Panc1 (cell line): Measurements from ENCODE around the gene PPFIA4. TPM values are rescaled to one million over a fixed set of nuclear protein-coding genes. Genes with fewer than 3 reads are reported as not detected.

ENCODE experiments used
- ATAC-seq: fragments of 200-7000 bp; cut with Tn5 transposase; 2 replicates; pipeline ENCODE4 v1.9.1; 2020; ENCODE audit warnings: mild to moderate bottlenecking, moderate library complexity
- BruUV-seq: library from RNA; stranded (reverse); fragments of 400-500 nt; replicated peaks from 2 replicates; lab custom pipeline; 2021; lab: Mats Ljungman, UMichigan
- CTCF ChIA-PET: fragments of 300-600 bp; sonication (Branson Sonifier 250); formaldehyde crosslinking; loops from one replicate; lab custom pipeline; 2022; ENCODE audit warnings: antibody characterized with exemption; lab: Charles Lee
- POLR2A ChIA-PET: fragments of 300-600 bp; sonication (Branson Sonifier 250); formaldehyde crosslinking; loops from one replicate; lab custom pipeline; 2022; ENCODE audit warnings: antibody characterized with exemption; lab: Charles Lee
- DNase-seq: peaks from one replicate; pipeline ENCODE4 v3.0.0-alpha.2; 2010; ENCODE audit warnings: low read depth, low spot score
- H3K27ac ChIP-seq: 2 replicates; pipeline ENCODE4 v1.5.1; 2011; ENCODE audit warnings: mild to moderate bottlenecking, low read length, inconsistent platforms
- H3K27me3 ChIP-seq: fragments of 200-500 bp; sonication (Bioruptor generic); 2 replicates; pipeline ENCODE4 v1.6.0; 2014; ENCODE audit warnings: low read length, inconsistent platforms; ENCODE audit not compliant: control insufficient read depth, insufficient read depth
- H3K36me3 ChIP-seq: fragments of 200-500 bp; sonication (Bioruptor generic); 2 replicates; pipeline ENCODE4 v1.5.1; 2014; ENCODE audit warnings: inconsistent platforms, mild to moderate bottlenecking, low read length, moderate library complexity; ENCODE audit not compliant: control insufficient read depth, insufficient read depth
- H3K4me1 ChIP-seq: 2 replicates; pipeline ENCODE4 v1.5.1; 2011; ENCODE audit warnings: inconsistent platforms, mild to moderate bottlenecking, low read length, moderate library complexity; ENCODE audit not compliant: control insufficient read depth, insufficient read depth
- H3K4me3 ChIP-seq, 2 experiments: 2 replicates each; pipeline ENCODE4 v1.5.1; 2011 to 2012; ENCODE audit warnings: low read depth in 2 of 2, low read length in 2 of 2, mild to moderate bottlenecking in 2 of 2, inconsistent platforms in 1 of 2, moderate library complexity in 1 of 2
- H3K9me3 ChIP-seq: fragments of 200-500 bp; sonication (Bioruptor generic); 2 replicates; pipeline ENCODE4 v1.5.1; 2014; ENCODE audit warnings: low read depth, mild to moderate bottlenecking, inconsistent platforms, low read length, moderate library complexity; ENCODE audit not compliant: control insufficient read depth, insufficient read depth
- CTCF ChIP-seq: fragments of 450-650 bp; IDR thresholded peaks from 2 replicates; pipeline ENCODE4 v1.5.1; 2017; ENCODE audit warnings: mild to moderate bottlenecking
- POLR2AphosphoS5 ChIP-seq: IDR thresholded peaks from 2 replicates; pipeline ENCODE4 v1.6.1; 2012; ENCODE audit warnings: mild to moderate bottlenecking, low read depth, low read length, moderate library complexity
- REST ChIP-seq, 2 experiments: IDR thresholded peaks; 2 replicates each; pipeline ENCODE4 v1.6.1; 2011 to 2012; ENCODE audit warnings: low read depth in 2 of 2, control low read depth in 1 of 2, low read length in 1 of 2, mild to moderate bottlenecking in 1 of 2, moderate library complexity in 1 of 2; ENCODE audit not compliant: insufficient read depth in 1 of 2
- SIN3A ChIP-seq: IDR thresholded peaks from 2 replicates; pipeline ENCODE4 v1.6.1; 2012; ENCODE audit warnings: low read depth, mild to moderate bottlenecking, low read length, moderate library complexity, borderline replicate concordance; ENCODE audit not compliant: insufficient read depth
- TCF7L2 ChIP-seq: IDR thresholded peaks from 2 replicates; pipeline ENCODE4 v1.6.1; 2011; ENCODE audit warnings: mild to moderate bottlenecking, low read depth, low read length, inconsistent platforms
- in situ Hi-C: cut with HindIII; loops from 2 replicates; pipeline ENCODE4 v1.10.0; 2016; ENCODE audit warnings: low sequenced_read_pairs, low pct_unique_long_range_greater_than_20kb
- intact Hi-C: fragments of 100-400 bp; cut with micrococcal nuclease; formaldehyde crosslinking; loops from one replicate; pipeline ENCODE4 v1.10.0; 2022; ENCODE audit not compliant: unreplicated experiment
- total RNA-seq: library from RNA; stranded (reverse); gene quantifications from one replicate; pipeline ENCODE4 v1.2.1, GENCODE V29; 2021; ENCODE audit not compliant: unreplicated experiment

The PPFIA4 gene
- total RNA-seq, 1 experiment from 2014 or later: 1.9 TPM

GRCh38 chr1:203090421-203091198 is 64.3 kb downstream of the PPFIA4 start:
- DNase-seq (no peak), ATAC-seq (no peak)
- Histone ChIP-seq H3K27ac (no peak overlapping the region), H3K9me3 (peaks cover 8% of the 10 kb centered on the region), H3K4me3 (no peak overlapping the region), H3K4me1 (no peaks in the 10 kb centered on the region), H3K36me3 (no peaks in the 10 kb centered on the region), H3K27me3 (peaks cover 2% of the 10 kb centered on the region; the same call in 1 of the 2 replicates)
- no TSS peak for BruUV-seq
- POLR2A ChIA-PET: interaction anchor here (0.7 kb wide), 1 partner anchor 623 kb away, joined by 8 read pairs; no protein-coding TSS in a partner anchor
- intact Hi-C loops (no loop called here), in situ Hi-C loops (no loop called here)
- no peak for TF ChIP-seq POLR2AphosphoS5
- no peak for TF ChIP-seq CTCF
- no peak for TF ChIP-seq TCF7L2
- no peak for TF ChIP-seq SIN3A
- no peak for TF ChIP-seq REST (IDR thresholded peaks at IDR 0.05; ENCODE audit: insufficient read depth in 1 of 2, low read depth in 2 of 2, low read length in 1 of 2)
- CTCF ChIA-PET: interaction anchor here (0.6 kb wide), 1 partner anchor 124 kb away, joined by 5 read pairs; no protein-coding TSS in a partner anchor

- POLR2A ChIA-PET: interaction anchor here (0.7 kb wide), 1 partner anchor 622 kb away, joined by 8 read pairs; no protein-coding TSS in a partner anchor
- no peaks in the 10 kb centered on the region for H3K36me3 ChIP-seq
- intact Hi-C loops (no loop called here), in situ Hi-C loops (no loop called here)
- BruUV-seq: no TSS peak
- CTCF ChIA-PET: interaction anchor here (0.6 kb wide), 1 partner anchor 124 kb away, joined by 5 read pairs; no protein-coding TSS in a partner anchor
- H3K9me3 ChIP-seq: peaks cover 8% of the 10 kb centered on the region
- H3K27me3 ChIP-seq: peaks cover 3% of the 10 kb centered on the region; the same call in 1 of the 2 replicates
- no peak overlapping the region for H3K4me3 ChIP-seq
- no peaks in the 10 kb centered on the region for H3K4me1 ChIP-seq
- TF ChIP-seq TCF7L2: no peak
- TF ChIP-seq SIN3A: no peak
- TF ChIP-seq POLR2AphosphoS5: no peak
- TF ChIP-seq CTCF: no peak
- TF ChIP-seq REST (IDR thresholded peaks at IDR 0.05; ENCODE audit: insufficient read depth in 1 of 2, low read depth in 2 of 2, low read length in 1 of 2): no peak
- DNase-seq (no peak), ATAC-seq (no peak)
- H3K27ac ChIP-seq: no peak overlapping the region
Observed at GRCh38 chr1:203091199-203091477, 64.8 kb downstream of the PPFIA4 start.
